ENCODE data around the gene DNAJB12.
A peak's percentile ranks its signal among the peaks of the same experiment; 100 is the strongest.

Gene DNAJB12

DNA sequence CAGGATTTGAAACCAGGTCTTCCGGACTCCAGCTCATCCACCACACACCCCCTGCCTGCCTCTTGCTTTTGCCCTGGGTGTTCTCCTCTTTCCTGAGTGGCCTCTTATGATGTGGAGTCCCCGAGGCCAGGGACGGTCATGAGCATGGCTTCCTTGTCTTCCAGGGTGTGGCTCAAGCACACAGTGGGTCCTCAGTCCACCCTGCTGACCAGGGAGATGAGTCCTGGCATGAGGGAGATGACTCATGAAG lies 32.8 kb downstream of the DNAJB12 start:
- Histone ChIP-seq H3K4me1 (ENCODE audit: control insufficient read depth, insufficient read depth, low read length) (peaks cover 21% of the 10 kb centered on the region), H3K27ac (ENCODE audit: extremely low read depth, low read depth, low read length) (peak overlapping the region; percentile 10; the same call in 1 of the 2 replicates), H3K4me3 (ENCODE audit: low read depth, low read length) (no peak overlapping the region), H3K36me3 (ENCODE audit: control insufficient read depth in 2 of 2, insufficient read depth in 1 of 2, low read length in 2 of 2) (no peaks in the 10 kb centered on the region), H3K9me3 (ENCODE audit: control insufficient read depth, insufficient read depth, low read depth, low read length) (no peaks in the 10 kb centered on the region)
- TF ChIP-seq RBAK (tag by site-specific recombination; IDR thresholded peaks at IDR 0.05) (no peak), ZNF157 (tag by site-specific recombination; IDR thresholded peaks at IDR 0.05) (no peak), TRIM28 (IDR thresholded peaks at IDR 0.05; ENCODE audit: borderline replicate concordance, low read length) (no peak), ZNF354C (tag by site-specific recombination; IDR thresholded peaks at IDR 0.05; ENCODE audit: borderline replicate concordance, low read depth) (no peak), ZFP69B (tag by site-specific recombination; IDR thresholded peaks at IDR 0.05) (no peak), ZNF169 (tag by site-specific recombination; IDR thresholded peaks at IDR 0.05) (no peak), ZNF184 (tag by site-specific recombination; IDR thresholded peaks at IDR 0.05) (no peak), KLF7 (tag by site-specific recombination; IDR thresholded peaks at IDR 0.05; ENCODE audit: borderline replicate concordance) (no peak), KLF9 (tag by site-specific recombination; IDR thresholded peaks at IDR 0.05; ENCODE audit: low read depth) (no peak), EGR2 (tag by site-specific recombination; IDR thresholded peaks at IDR 0.05; ENCODE audit: low read depth) (no peak), ZNF248 (tag by site-specific recombination; IDR thresholded peaks at IDR 0.05) (no peak), ZNF140 (tag by site-specific recombination; IDR thresholded peaks at IDR 0.05) (no peak), ZNF24 (tag by site-specific recombination; IDR thresholded peaks at IDR 0.05) (no peak), REPIN1 (tag by site-specific recombination; IDR thresholded peaks at IDR 0.05; ENCODE audit: low read depth) (no peak)
- TF ChIP-seq, protein P1, sequence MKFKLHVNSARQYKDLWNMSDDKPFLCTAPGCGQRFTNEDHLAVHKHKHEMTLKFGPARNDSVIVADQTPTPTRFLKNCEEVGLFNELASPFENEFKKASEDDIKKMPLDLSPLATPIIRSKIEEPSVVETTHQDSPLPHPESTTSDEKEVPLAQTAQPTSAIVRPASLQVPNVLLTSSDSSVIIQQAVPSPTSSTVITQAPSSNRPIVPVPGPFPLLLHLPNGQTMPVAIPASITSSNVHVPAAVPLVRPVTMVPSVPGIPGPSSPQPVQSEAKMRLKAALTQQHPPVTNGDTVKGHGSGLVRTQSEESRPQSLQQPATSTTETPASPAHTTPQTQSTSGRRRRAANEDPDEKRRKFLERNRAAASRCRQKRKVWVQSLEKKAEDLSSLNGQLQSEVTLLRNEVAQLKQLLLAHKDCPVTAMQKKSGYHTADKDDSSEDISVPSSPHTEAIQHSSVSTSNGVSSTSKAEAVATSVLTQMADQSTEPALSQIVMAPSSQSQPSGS (tag by site-specific recombination; IDR thresholded peaks at IDR 0.05; ENCODE audit: low read depth): no peak
- TF ChIP-seq, protein P2, sequence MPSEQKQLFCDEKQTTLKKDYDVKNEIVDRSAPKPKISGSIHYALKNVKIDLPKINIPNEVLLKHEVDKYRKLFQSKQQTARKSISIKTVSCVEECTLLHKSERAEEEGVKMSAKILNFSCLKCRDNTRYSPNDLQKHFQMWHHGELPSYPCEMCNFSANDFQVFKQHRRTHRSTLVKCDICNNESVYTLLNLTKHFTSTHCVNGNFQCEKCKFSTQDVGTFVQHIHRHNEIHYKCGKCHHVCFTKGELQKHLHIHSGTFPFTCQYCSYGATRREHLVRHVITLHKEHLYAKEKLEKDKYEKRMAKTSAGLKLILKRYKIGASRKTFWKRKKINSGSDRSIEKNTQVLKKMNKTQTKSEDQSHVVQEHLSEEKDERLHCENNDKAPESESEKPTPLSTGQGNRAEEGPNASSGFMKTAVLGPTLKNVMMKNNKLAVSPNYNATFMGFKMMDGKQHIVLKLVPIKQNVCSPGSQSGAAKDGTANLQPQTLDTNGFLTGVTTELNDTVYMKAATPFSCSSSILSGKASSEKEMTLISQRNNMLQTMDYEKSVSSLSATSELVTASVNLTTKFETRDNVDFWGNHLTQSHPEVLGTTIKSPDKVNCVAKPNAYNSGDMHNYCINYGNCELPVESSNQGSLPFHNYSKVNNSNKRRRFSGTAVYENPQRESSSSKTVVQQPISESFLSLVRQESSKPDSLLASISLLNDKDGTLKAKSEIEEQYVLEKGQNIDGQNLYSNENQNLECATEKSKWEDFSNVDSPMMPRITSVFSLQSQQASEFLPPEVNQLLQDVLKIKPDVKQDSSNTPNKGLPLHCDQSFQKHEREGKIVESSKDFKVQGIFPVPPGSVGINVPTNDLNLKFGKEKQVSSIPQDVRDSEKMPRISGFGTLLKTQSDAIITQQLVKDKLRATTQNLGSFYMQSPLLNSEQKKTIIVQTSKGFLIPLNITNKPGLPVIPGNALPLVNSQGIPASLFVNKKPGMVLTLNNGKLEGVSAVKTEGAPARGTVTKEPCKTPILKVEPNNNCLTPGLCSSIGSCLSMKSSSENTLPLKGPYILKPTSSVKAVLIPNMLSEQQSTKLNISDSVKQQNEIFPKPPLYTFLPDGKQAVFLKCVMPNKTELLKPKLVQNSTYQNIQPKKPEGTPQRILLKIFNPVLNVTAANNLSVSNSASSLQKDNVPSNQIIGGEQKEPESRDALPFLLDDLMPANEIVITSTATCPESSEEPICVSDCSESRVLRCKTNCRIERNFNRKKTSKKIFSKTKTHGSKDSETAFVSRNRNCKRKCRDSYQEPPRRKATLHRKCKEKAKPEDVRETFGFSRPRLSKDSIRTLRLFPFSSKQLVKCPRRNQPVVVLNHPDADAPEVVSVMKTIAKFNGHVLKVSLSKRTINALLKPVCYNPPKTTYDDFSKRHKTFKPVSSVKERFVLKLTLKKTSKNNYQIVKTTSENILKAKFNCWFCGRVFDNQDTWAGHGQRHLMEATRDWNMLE (tag by site-specific recombination; conservative IDR thresholded peaks at IDR 0.05; ENCODE audit: low read depth): no peak
- TF ChIP-seq, protein P3, sequence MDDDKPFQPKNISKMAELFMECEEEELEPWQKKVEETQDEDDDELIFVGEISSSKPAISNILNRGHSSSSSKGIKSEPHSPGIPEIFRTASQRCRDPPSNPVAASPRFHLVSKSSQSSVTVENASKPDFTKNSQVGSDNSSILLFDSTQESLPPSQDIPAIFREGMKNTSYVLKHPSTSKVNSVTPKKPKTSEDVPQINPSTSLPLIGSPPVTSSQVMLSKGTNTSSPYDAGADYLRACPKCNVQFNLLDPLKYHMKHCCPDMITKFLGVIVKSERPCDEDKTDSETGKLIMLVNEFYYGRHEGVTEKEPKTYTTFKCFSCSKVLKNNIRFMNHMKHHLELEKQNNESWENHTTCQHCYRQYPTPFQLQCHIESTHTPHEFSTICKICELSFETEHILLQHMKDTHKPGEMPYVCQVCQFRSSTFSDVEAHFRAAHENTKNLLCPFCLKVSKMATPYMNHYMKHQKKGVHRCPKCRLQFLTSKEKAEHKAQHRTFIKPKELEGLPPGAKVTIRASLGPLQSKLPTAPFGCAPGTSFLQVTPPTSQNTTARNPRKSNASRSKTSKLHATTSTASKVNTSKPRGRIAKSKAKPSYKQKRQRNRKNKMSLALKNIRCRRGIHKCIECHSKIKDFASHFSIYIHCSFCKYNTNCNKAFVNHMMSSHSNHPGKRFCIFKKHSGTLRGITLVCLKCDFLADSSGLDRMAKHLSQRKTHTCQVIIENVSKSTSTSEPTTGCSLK (tag by site-specific recombination; IDR thresholded peaks at IDR 0.05): no peak
- TF ChIP-seq, protein P4, sequence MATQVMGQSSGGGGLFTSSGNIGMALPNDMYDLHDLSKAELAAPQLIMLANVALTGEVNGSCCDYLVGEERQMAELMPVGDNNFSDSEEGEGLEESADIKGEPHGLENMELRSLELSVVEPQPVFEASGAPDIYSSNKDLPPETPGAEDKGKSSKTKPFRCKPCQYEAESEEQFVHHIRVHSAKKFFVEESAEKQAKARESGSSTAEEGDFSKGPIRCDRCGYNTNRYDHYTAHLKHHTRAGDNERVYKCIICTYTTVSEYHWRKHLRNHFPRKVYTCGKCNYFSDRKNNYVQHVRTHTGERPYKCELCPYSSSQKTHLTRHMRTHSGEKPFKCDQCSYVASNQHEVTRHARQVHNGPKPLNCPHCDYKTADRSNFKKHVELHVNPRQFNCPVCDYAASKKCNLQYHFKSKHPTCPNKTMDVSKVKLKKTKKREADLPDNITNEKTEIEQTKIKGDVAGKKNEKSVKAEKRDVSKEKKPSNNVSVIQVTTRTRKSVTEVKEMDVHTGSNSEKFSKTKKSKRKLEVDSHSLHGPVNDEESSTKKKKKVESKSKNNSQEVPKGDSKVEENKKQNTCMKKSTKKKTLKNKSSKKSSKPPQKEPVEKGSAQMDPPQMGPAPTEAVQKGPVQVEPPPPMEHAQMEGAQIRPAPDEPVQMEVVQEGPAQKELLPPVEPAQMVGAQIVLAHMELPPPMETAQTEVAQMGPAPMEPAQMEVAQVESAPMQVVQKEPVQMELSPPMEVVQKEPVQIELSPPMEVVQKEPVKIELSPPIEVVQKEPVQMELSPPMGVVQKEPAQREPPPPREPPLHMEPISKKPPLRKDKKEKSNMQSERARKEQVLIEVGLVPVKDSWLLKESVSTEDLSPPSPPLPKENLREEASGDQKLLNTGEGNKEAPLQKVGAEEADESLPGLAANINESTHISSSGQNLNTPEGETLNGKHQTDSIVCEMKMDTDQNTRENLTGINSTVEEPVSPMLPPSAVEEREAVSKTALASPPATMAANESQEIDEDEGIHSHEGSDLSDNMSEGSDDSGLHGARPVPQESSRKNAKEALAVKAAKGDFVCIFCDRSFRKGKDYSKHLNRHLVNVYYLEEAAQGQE (tag by site-specific recombination; IDR thresholded peaks at IDR 0.05): no peak
- TF ChIP-seq, protein P5, sequence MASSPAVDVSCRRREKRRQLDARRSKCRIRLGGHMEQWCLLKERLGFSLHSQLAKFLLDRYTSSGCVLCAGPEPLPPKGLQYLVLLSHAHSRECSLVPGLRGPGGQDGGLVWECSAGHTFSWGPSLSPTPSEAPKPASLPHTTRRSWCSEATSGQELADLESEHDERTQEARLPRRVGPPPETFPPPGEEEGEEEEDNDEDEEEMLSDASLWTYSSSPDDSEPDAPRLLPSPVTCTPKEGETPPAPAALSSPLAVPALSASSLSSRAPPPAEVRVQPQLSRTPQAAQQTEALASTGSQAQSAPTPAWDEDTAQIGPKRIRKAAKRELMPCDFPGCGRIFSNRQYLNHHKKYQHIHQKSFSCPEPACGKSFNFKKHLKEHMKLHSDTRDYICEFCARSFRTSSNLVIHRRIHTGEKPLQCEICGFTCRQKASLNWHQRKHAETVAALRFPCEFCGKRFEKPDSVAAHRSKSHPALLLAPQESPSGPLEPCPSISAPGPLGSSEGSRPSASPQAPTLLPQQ (tag by site-specific recombination; IDR thresholded peaks at IDR 0.05): no peak
- TF ChIP-seq, protein P6, sequence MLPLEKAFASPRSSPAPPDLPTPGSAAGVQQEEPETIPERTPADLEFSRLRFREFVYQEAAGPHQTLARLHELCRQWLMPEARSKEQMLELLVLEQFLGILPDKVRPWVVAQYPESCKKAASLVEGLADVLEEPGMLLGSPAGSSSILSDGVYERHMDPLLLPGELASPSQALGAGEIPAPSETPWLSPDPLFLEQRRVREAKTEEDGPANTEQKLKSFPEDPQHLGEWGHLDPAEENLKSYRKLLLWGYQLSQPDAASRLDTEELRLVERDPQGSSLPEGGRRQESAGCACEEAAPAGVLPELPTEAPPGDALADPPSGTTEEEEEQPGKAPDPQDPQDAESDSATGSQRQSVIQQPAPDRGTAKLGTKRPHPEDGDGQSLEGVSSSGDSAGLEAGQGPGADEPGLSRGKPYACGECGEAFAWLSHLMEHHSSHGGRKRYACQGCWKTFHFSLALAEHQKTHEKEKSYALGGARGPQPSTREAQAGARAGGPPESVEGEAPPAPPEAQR (tag by site-specific recombination; IDR thresholded peaks at IDR 0.05): no peak
- ChIA-PET CTCF (interaction anchor here (0.7 to 1.9 kb wide), 5 partner anchors 10 to 196 kb away, joined by 3 to 7 read pairs (median 6); no protein-coding TSS in a partner anchor), POLR2A (interaction anchor here (0.6 to 5.5 kb wide), 6 partner anchors 10 to 106 kb away, joined by 3 to 110 read pairs (median 10); partner anchors contain the start of genes ANAPC16, ASCC1 and DDIT4)
